ENCODE results near the gene GPR176. TPM values are rescaled to one million over a fixed set of nuclear protein-coding genes. Genes with fewer than 3 reads are reported as not detected.

GPR176 gene
- polyA plus RNA-seq, 1 donor from 2014 or later: 8.3 TPM

DNA sequence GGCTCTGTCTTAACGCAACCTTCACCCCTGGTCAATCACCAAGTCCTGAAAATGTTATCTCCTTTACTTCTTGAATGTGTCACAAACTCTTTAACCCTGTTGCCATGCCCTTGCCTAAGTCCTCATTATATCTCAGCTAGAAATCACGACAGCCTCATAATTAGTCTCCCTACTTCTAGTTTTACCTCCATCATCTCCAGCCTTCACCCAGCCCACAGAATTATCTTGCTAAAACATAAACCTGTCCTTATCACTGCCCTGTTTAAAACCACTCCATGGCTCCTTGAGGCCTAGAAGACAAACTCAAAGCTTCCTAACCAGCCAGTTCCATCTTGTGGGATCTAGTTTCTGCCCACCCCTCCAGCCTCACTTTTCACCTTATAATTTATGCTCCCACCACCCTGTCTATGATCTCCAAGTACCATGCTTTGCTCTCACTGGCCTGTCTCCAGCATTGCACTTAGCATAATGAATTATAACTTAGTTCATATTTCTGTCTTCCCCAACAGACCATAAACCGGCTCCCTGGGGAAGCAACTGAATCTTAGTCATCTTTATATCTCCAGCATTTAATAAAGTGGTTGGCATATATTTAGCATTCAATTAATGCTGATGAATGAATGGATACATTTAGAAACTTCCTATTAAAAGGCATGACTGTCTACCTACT, 39.2 kb downstream of the GPR176 start:
- Histone ChIP-seq H3K79me2 (replicated peaks; ENCODE audit: insufficient read depth, low read length) (no peaks in the 10 kb centered on the region), H2AFZ (ENCODE audit: low read depth, low read length) (no peak overlapping the region), H3K4me3 (ENCODE audit: low read length) (no peak overlapping the region), H3K36me3 (ENCODE audit: insufficient read depth, low read length) (no peaks in the 10 kb centered on the region), H4K20me1 (ENCODE audit: insufficient read depth) (no peaks in the 10 kb centered on the region), H3F3A (ENCODE audit: insufficient read depth, low read length, poor library complexity, severe bottlenecking) (no peaks in the 10 kb centered on the region), H3K27ac (ENCODE audit: low read length) (no peak overlapping the region), H3K4me2 (ENCODE audit: low read length) (no peak overlapping the region), H3K9me2 (ENCODE audit: insufficient read depth, low read length) (no peaks in the 10 kb centered on the region), H3K9ac (ENCODE audit: low read length) (no peak overlapping the region), H3K9me3 (ENCODE audit: low read length) (no peaks in the 10 kb centered on the region), H3K27me3 (ENCODE audit: insufficient read depth, low read depth, low read length) (no peaks in the 10 kb centered on the region)
- no peak for TF ChIP-seq POLR2AphosphoS5 (IDR thresholded peaks at IDR 0.05)
- TF ChIP-seq TAF1 (IDR thresholded peaks at IDR 0.05; ENCODE audit: low read depth): no peak
- TF ChIP-seq EP300 (conservative IDR thresholded peaks at IDR 0.05; ENCODE audit: poor library complexity, severe bottlenecking): no peak
- TF ChIP-seq SMC3 (conservative IDR thresholded peaks at IDR 0.05; ENCODE audit: poor library complexity): no peak
- TF ChIP-seq, protein P1, sequence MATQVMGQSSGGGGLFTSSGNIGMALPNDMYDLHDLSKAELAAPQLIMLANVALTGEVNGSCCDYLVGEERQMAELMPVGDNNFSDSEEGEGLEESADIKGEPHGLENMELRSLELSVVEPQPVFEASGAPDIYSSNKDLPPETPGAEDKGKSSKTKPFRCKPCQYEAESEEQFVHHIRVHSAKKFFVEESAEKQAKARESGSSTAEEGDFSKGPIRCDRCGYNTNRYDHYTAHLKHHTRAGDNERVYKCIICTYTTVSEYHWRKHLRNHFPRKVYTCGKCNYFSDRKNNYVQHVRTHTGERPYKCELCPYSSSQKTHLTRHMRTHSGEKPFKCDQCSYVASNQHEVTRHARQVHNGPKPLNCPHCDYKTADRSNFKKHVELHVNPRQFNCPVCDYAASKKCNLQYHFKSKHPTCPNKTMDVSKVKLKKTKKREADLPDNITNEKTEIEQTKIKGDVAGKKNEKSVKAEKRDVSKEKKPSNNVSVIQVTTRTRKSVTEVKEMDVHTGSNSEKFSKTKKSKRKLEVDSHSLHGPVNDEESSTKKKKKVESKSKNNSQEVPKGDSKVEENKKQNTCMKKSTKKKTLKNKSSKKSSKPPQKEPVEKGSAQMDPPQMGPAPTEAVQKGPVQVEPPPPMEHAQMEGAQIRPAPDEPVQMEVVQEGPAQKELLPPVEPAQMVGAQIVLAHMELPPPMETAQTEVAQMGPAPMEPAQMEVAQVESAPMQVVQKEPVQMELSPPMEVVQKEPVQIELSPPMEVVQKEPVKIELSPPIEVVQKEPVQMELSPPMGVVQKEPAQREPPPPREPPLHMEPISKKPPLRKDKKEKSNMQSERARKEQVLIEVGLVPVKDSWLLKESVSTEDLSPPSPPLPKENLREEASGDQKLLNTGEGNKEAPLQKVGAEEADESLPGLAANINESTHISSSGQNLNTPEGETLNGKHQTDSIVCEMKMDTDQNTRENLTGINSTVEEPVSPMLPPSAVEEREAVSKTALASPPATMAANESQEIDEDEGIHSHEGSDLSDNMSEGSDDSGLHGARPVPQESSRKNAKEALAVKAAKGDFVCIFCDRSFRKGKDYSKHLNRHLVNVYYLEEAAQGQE (IDR thresholded peaks at IDR 0.05; ENCODE audit: borderline replicate concordance): no peak
- TF ChIP-seq, protein P2, sequence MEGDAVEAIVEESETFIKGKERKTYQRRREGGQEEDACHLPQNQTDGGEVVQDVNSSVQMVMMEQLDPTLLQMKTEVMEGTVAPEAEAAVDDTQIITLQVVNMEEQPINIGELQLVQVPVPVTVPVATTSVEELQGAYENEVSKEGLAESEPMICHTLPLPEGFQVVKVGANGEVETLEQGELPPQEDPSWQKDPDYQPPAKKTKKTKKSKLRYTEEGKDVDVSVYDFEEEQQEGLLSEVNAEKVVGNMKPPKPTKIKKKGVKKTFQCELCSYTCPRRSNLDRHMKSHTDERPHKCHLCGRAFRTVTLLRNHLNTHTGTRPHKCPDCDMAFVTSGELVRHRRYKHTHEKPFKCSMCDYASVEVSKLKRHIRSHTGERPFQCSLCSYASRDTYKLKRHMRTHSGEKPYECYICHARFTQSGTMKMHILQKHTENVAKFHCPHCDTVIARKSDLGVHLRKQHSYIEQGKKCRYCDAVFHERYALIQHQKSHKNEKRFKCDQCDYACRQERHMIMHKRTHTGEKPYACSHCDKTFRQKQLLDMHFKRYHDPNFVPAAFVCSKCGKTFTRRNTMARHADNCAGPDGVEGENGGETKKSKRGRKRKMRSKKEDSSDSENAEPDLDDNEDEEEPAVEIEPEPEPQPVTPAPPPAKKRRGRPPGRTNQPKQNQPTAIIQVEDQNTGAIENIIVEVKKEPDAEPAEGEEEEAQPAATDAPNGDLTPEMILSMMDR (IDR thresholded peaks at IDR 0.05; ENCODE audit: poor library complexity, severe bottlenecking): no peak
- TF ChIP-seq EZH2 (IDR thresholded peaks at IDR 0.05; ENCODE audit: borderline replicate concordance, insufficient read depth, low read length, poor library complexity, severe bottlenecking): no peak

DNA sequence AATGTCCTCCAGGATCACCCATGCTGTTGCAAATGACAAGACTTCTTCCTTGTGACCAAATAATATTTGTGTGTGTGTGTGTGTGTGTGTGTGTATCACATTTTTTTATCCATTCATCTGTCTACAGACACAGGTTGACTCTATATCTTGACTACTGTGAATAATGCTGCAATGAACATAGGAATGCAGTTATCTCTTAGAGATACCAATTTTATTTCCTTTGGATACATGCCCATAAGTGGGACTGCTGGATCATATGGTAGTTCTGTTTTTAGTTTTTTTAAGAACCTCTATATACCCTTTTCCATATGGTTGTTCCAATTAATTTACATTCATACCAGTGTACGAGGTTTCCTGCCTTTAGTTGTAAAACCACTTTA, 41.7 kb downstream of the GPR176 start:
- Histone ChIP-seq H2AFZ (ENCODE audit: low read depth, low read length) (no peak overlapping the region), H3K9me2 (ENCODE audit: insufficient read depth, low read length) (no peaks in the 10 kb centered on the region), H3K9me3 (ENCODE audit: low read length) (no peaks in the 10 kb centered on the region), H3K36me3 (ENCODE audit: insufficient read depth, low read length) (no peaks in the 10 kb centered on the region), H3F3A (ENCODE audit: insufficient read depth, low read length, poor library complexity, severe bottlenecking) (no peaks in the 10 kb centered on the region), H3K27ac (ENCODE audit: low read length) (no peak overlapping the region), H3K4me3 (ENCODE audit: low read length) (no peak overlapping the region), H3K27me3 (ENCODE audit: insufficient read depth, low read depth, low read length) (no peaks in the 10 kb centered on the region), H3K79me2 (replicated peaks; ENCODE audit: insufficient read depth, low read length) (no peaks in the 10 kb centered on the region), H3K4me2 (ENCODE audit: low read length) (no peak overlapping the region), H3K9ac (ENCODE audit: low read length) (no peak overlapping the region), H4K20me1 (ENCODE audit: insufficient read depth) (no peaks in the 10 kb centered on the region)
- TF ChIP-seq, protein P2 (IDR thresholded peaks at IDR 0.05; ENCODE audit: poor library complexity, severe bottlenecking): no peak
- no peak for TF ChIP-seq RAD21 (conservative IDR thresholded peaks at IDR 0.05)
- no peak for TF ChIP-seq TAF1 (IDR thresholded peaks at IDR 0.05; ENCODE audit: low read depth)
- TF ChIP-seq POLR2AphosphoS5 (IDR thresholded peaks at IDR 0.05): no peak
- TF ChIP-seq SMC3 (conservative IDR thresholded peaks at IDR 0.05; ENCODE audit: poor library complexity): no peak
- TF ChIP-seq, protein P1 (IDR thresholded peaks at IDR 0.05; ENCODE audit: borderline replicate concordance): no peak
- no peak for TF ChIP-seq MXI1 (conservative IDR thresholded peaks at IDR 0.05; ENCODE audit: poor library complexity, severe bottlenecking)
- no peak for TF ChIP-seq EP300 (conservative IDR thresholded peaks at IDR 0.05; ENCODE audit: poor library complexity, severe bottlenecking)
- no peak for TF ChIP-seq EZH2 (IDR thresholded peaks at IDR 0.05; ENCODE audit: borderline replicate concordance, insufficient read depth, low read length, poor library complexity, severe bottlenecking)
